RWPE2 (cell line): ENCODE data around the gene COLEC12.

Experiments
- ATAC-seq: fragments of 200-7000 bp; cut with Tn5 transposase; 3 replicates; pipeline ENCODE4 v1.9.1; 2021; ENCODE audit warnings: low read depth
- DNase-seq: peaks from one replicate; pipeline ENCODE4 v3.0.0-alpha.2; 2020; ENCODE audit warnings: low spot score
- H3K27ac ChIP-seq: fragments of 450-650 bp; 2 replicates; pipeline ENCODE4 v1.5.1; 2017; ENCODE audit warnings: mild to moderate bottlenecking; ENCODE audit not compliant: poor library complexity, severe bottlenecking
- H3K27me3 ChIP-seq: fragments of 250-450 bp; sonication (Bioruptor Pico); 2 replicates; pipeline ENCODE4 v1.5.1; 2021; ENCODE audit warnings: mild to moderate bottlenecking, moderate library complexity; ENCODE audit not compliant: insufficient read depth, poor library complexity, severe bottlenecking
- H3K36me3 ChIP-seq: fragments of 250-450 bp; sonication (Bioruptor Pico); 2 replicates; pipeline ENCODE4 v1.5.1; 2020; ENCODE audit warnings: low read depth, mild to moderate bottlenecking, moderate library complexity
- H3K4me1 ChIP-seq: fragments of 250-450 bp; sonication (Bioruptor Pico); 2 replicates; pipeline ENCODE4 v1.5.1; 2021; ENCODE audit warnings: mild to moderate bottlenecking, moderate library complexity; ENCODE audit not compliant: insufficient read depth, poor library complexity, severe bottlenecking
- H3K4me3 ChIP-seq: fragments of 250-450 bp; sonication (Bioruptor Pico); 2 replicates; pipeline ENCODE4 v1.5.1; 2021; ENCODE audit warnings: mild to moderate bottlenecking, moderate library complexity; ENCODE audit not compliant: severe bottlenecking
- H3K9me3 ChIP-seq: fragments of 250-450 bp; sonication (Bioruptor Pico); 2 replicates; pipeline ENCODE4 v1.5.1; 2021; ENCODE audit warnings: mild to moderate bottlenecking, moderate library complexity; ENCODE audit not compliant: severe bottlenecking
- CTCF ChIP-seq: fragments of 450-650 bp; IDR thresholded peaks from one replicate; pipeline ENCODE4 v1.5.1; 2017; ENCODE audit warnings: mild to moderate bottlenecking, moderate library complexity; ENCODE audit not compliant: poor library complexity, severe bottlenecking

COLEC12 gene

GRCh38 chr18:473802-474201 lies 26.7 kb downstream of the COLEC12 start:
- H3K36me3 ChIP-seq, result no peaks in the 10 kb centered on the region
- no peak overlapping the region for H3K27ac ChIP-seq
- H3K27me3 ChIP-seq, result no peaks in the 10 kb centered on the region
- DNase-seq, result no peak
- no peak for ATAC-seq
- H3K4me3 ChIP-seq, result no peak overlapping the region
- H3K4me1 ChIP-seq, result peaks cover 16% of the 10 kb centered on the region
- TF ChIP-seq CTCF, result no peak
- no peaks in the 10 kb centered on the region for H3K9me3 ChIP-seq

- Histone ChIP-seq H3K4me3 (no peak overlapping the region), H3K9me3 (no peaks in the 10 kb centered on the region), H3K36me3 (no peaks in the 10 kb centered on the region), H3K4me1 (peaks cover 16% of the 10 kb centered on the region), H3K27ac (no peak overlapping the region), H3K27me3 (no peaks in the 10 kb centered on the region)
- TF ChIP-seq CTCF, result no peak
- DNase-seq, result no peak
- ATAC-seq, result no peak
Observed at GRCh38 chr18:471716-472115, 28.8 kb downstream of the COLEC12 start.

- H3K27ac ChIP-seq, result no peak overlapping the region
- ATAC-seq (no peak), DNase-seq (no peak)
- H3K4me3 ChIP-seq, result no peak overlapping the region
- no peaks in the 10 kb centered on the region for H3K36me3 ChIP-seq
- no peaks in the 10 kb centered on the region for H3K9me3 ChIP-seq
- H3K27me3 ChIP-seq, result peaks cover 2% of the 10 kb centered on the region
- TF ChIP-seq CTCF, result no peak
- peaks cover 16% of the 10 kb centered on the region for H3K4me1 ChIP-seq
Observed at GRCh38 chr18:470661-471501, 29.6 kb downstream of the COLEC12 start.

GRCh38 chr18:468955-469790 lies 31.3 kb downstream of the COLEC12 start:
- Histone ChIP-seq H3K36me3 (no peaks in the 10 kb centered on the region), H3K27me3 (peaks cover 2% of the 10 kb centered on the region), H3K9me3 (no peaks in the 10 kb centered on the region), H3K4me3 (no peak overlapping the region), H3K4me1 (peaks cover 3% of the 10 kb centered on the region), H3K27ac (no peak overlapping the region)
- no peak for TF ChIP-seq CTCF
- DNase-seq (no peak), ATAC-seq (no peak)
